ENCODE measurements around the gene VAMP2.

VAMP2 gene

DNA sequence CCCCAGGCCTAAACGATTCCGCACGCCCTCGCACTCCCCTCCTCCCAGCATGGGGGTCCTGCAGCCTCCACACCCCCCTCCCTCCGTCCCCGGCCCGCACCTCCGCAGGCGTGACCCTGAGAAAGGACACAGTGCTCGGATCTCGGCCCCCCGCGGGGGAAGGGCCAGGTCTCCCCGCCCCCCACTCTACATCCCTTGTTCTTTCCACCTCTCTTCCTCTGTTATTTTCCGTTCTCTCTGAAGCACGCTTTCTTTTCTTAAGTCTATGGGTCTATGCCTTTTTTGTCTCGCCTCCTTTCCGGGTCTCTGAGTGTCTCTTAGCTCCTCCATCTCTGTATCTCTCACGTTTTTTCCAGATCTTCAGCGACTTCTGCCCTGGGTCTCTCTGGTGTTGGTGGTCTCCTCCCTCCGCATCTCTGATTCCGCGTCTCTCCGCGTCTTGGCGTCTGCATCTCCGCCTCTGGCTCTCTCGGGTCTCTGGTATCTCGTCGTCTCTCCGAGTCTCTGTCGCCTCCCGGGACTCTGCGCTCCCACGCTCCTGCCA is 36.7 kb downstream of the VAMP2 start (continued):
- TF ChIP-seq ZNF391 (tag by site-specific recombination; IDR thresholded peaks at IDR 0.05; ENCODE audit: borderline replicate concordance, low read depth) (no peak), ZNF416 (tag by site-specific recombination; IDR thresholded peaks at IDR 0.05) (no peak), ZNF561 (tag by site-specific recombination; IDR thresholded peaks at IDR 0.05; ENCODE audit: borderline replicate concordance) (no peak), GLIS1 (tag by site-specific recombination; IDR thresholded peaks at IDR 0.05) (peak; percentile 77), SP7 (tag by site-specific recombination; IDR thresholded peaks at IDR 0.05) (peak; percentile 58), ZFP37 (tag by site-specific recombination; IDR thresholded peaks at IDR 0.05) (no peak; the same call in 1 of the 2 replicates), ZNF155 (tag by site-specific recombination; IDR thresholded peaks at IDR 0.05) (no peak), ZBTB17 (tag by site-specific recombination; IDR thresholded peaks at IDR 0.05) (peak; percentile 88), ZNF510 (tag by site-specific recombination; IDR thresholded peaks at IDR 0.05; ENCODE audit: insufficient replicate concordance) (no peak), GLIS2 (tag by site-specific recombination; IDR thresholded peaks at IDR 0.05) (peak; percentile 97), ZNF366 (tag by site-specific recombination; conservative IDR thresholded peaks at IDR 0.05) (peak; percentile 98), ZNF174 (tag by site-specific recombination; IDR thresholded peaks at IDR 0.05) (no peak), ZNF791 (tag by site-specific recombination; IDR thresholded peaks at IDR 0.05) (no peak), ZNF571 (tag by site-specific recombination; IDR thresholded peaks at IDR 0.05) (no peak), ZNF626 (tag by site-specific recombination; IDR thresholded peaks at IDR 0.05) (no peak), ZNF654 (tag by site-specific recombination; IDR thresholded peaks at IDR 0.05; ENCODE audit: low read depth) (no peak), ZNF114 (tag by site-specific recombination; IDR thresholded peaks at IDR 0.05) (no peak), ZNF843 (tag by site-specific recombination; IDR thresholded peaks at IDR 0.05) (0 out of 2 replicates have a peak, but pooled peaks have one; percentile 6), ZSCAN23 (tag by site-specific recombination; IDR thresholded peaks at IDR 0.05) (no peak; the same call in 1 of the 2 replicates), ZNF16 (tag by site-specific recombination; IDR thresholded peaks at IDR 0.05; ENCODE audit: low read depth) (no peak), MEIS1 (CRISPR knock-in tag; IDR thresholded peaks at IDR 0.05; ENCODE audit: borderline replicate concordance) (no peak), FEZF1 (tag by site-specific recombination; IDR thresholded peaks at IDR 0.05) (no peak), ZNF596 (tag by site-specific recombination; IDR thresholded peaks at IDR 0.05) (no peak), GLI4 (tag by site-specific recombination; IDR thresholded peaks at IDR 0.05) (0 out of 2 replicates have a peak, but pooled peaks have one; percentile 72), KLF1 (tag by site-specific recombination; IDR thresholded peaks at IDR 0.05) (peak; percentile 87), ZFP69B (tag by site-specific recombination; IDR thresholded peaks at IDR 0.05) (no peak; the same call in 1 of the 2 replicates), ZNF48 (tag by site-specific recombination; IDR thresholded peaks at IDR 0.05) (peak; percentile 98), ZNF639 (tag by site-specific recombination; IDR thresholded peaks at IDR 0.05) (peak; percentile 62), ZNF513 (tag by site-specific recombination; IDR thresholded peaks at IDR 0.05) (no peak), SCRT1 (tag by site-specific recombination; IDR thresholded peaks at IDR 0.05; ENCODE audit: borderline replicate concordance) (no peak)
- TF ChIP-seq, protein P1, sequence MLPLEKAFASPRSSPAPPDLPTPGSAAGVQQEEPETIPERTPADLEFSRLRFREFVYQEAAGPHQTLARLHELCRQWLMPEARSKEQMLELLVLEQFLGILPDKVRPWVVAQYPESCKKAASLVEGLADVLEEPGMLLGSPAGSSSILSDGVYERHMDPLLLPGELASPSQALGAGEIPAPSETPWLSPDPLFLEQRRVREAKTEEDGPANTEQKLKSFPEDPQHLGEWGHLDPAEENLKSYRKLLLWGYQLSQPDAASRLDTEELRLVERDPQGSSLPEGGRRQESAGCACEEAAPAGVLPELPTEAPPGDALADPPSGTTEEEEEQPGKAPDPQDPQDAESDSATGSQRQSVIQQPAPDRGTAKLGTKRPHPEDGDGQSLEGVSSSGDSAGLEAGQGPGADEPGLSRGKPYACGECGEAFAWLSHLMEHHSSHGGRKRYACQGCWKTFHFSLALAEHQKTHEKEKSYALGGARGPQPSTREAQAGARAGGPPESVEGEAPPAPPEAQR (tag by site-specific recombination; IDR thresholded peaks at IDR 0.05), result no peak
- TF ChIP-seq, protein P2, sequence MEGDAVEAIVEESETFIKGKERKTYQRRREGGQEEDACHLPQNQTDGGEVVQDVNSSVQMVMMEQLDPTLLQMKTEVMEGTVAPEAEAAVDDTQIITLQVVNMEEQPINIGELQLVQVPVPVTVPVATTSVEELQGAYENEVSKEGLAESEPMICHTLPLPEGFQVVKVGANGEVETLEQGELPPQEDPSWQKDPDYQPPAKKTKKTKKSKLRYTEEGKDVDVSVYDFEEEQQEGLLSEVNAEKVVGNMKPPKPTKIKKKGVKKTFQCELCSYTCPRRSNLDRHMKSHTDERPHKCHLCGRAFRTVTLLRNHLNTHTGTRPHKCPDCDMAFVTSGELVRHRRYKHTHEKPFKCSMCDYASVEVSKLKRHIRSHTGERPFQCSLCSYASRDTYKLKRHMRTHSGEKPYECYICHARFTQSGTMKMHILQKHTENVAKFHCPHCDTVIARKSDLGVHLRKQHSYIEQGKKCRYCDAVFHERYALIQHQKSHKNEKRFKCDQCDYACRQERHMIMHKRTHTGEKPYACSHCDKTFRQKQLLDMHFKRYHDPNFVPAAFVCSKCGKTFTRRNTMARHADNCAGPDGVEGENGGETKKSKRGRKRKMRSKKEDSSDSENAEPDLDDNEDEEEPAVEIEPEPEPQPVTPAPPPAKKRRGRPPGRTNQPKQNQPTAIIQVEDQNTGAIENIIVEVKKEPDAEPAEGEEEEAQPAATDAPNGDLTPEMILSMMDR (tag by site-specific recombination; IDR thresholded peaks at IDR 0.05), result no peak
- TF ChIP-seq, protein P3, sequence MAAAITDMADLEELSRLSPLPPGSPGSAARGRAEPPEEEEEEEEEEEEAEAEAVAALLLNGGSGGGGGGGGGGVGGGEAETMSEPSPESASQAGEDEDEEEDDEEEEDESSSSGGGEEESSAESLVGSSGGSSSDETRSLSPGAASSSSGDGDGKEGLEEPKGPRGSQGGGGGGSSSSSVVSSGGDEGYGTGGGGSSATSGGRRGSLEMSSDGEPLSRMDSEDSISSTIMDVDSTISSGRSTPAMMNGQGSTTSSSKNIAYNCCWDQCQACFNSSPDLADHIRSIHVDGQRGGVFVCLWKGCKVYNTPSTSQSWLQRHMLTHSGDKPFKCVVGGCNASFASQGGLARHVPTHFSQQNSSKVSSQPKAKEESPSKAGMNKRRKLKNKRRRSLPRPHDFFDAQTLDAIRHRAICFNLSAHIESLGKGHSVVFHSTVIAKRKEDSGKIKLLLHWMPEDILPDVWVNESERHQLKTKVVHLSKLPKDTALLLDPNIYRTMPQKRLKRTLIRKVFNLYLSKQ (tag by site-specific recombination; IDR thresholded peaks at IDR 0.05; ENCODE audit: borderline replicate concordance), result no peak
- TF ChIP-seq, protein P4, sequence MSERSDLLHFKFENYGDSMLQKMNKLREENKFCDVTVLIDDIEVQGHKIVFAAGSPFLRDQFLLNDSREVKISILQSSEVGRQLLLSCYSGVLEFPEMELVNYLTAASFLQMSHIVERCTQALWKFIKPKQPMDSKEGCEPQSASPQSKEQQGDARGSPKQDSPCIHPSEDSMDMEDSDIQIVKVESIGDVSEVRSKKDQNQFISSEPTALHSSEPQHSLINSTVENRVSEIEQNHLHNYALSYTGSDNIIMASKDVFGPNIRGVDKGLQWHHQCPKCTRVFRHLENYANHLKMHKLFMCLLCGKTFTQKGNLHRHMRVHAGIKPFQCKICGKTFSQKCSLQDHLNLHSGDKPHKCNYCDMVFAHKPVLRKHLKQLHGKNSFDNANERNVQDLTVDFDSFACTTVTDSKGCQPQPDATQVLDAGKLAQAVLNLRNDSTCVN (tag by site-specific recombination; optimal IDR thresholded peaks at IDR 0.05), result peak; percentile 64

Measured in HEK293 (cell line).